ENCODE measurements around the gene PLD4.

PLD4 gene

GRCh38 chr14:104898195-104898558 is 26.5 kb upstream of the PLD4 start:
- H3K79me2 ChIP-seq (ENCODE audit: insufficient read depth, low read length): no peaks in the 10 kb centered on the region
- H3K9ac ChIP-seq (ENCODE audit: low read depth, low read length): no peak overlapping the region
- H2AFZ ChIP-seq (ENCODE audit: low read depth, low read length): no peak overlapping the region
- no peak overlapping the region for H3K4me3 ChIP-seq (ENCODE audit: low read depth in 1 of 2, low read length in 2 of 2)
- no peaks in the 10 kb centered on the region for H3K36me3 ChIP-seq (ENCODE audit: insufficient read depth, low read length)
- no peaks in the 10 kb centered on the region for H3K4me1 ChIP-seq (ENCODE audit: insufficient read depth, low read length)
- no peaks in the 10 kb centered on the region; the same call in 1 of the 2 replicates for H4K20me1 ChIP-seq (ENCODE audit: insufficient read depth, low read length)
- no peak overlapping the region for H3K4me2 ChIP-seq (ENCODE audit: insufficient read depth, low read length)
- no peak for ATAC-seq (ENCODE audit: insufficient read depth, low read depth)
- no peaks in the 10 kb centered on the region for H3K9me3 ChIP-seq (ENCODE audit: insufficient read depth, low read length, severe bottlenecking)
- no peak for DNase-seq
- no peak for TF ChIP-seq CTCF (IDR thresholded peaks at IDR 0.05; ENCODE audit: borderline replicate concordance, extremely low read depth, low read length, poor library complexity, severe bottlenecking)
- TF ChIP-seq EZH2 (IDR thresholded peaks at IDR 0.05; ENCODE audit: borderline replicate concordance, low read depth, low read length, severe bottlenecking): no peak
- no peaks in the 10 kb centered on the region for H3K27me3 ChIP-seq (ENCODE audit: insufficient read depth, low read length, poor library complexity)
- H3K27ac ChIP-seq (ENCODE audit: low read length): no peak overlapping the region

- no peak overlapping the region for H3K4me3 ChIP-seq (ENCODE audit: low read depth in 1 of 2, low read length in 2 of 2)
- H3K79me2 ChIP-seq (ENCODE audit: insufficient read depth, low read length): no peaks in the 10 kb centered on the region
- TF ChIP-seq CTCF (IDR thresholded peaks at IDR 0.05; ENCODE audit: borderline replicate concordance, extremely low read depth, low read length, poor library complexity, severe bottlenecking) (no peak), EZH2 (IDR thresholded peaks at IDR 0.05; ENCODE audit: borderline replicate concordance, low read depth, low read length, severe bottlenecking) (no peak)
- no peak overlapping the region for H3K9ac ChIP-seq (ENCODE audit: low read depth, low read length)
- H3K27ac ChIP-seq (ENCODE audit: low read length): no peak overlapping the region
- no peaks in the 10 kb centered on the region for H3K9me3 ChIP-seq (ENCODE audit: insufficient read depth, low read length, severe bottlenecking)
- no peak for ATAC-seq (ENCODE audit: insufficient read depth, low read depth)
- H4K20me1 ChIP-seq (ENCODE audit: insufficient read depth, low read length): no peaks in the 10 kb centered on the region; the same call in 1 of the 2 replicates
- H3K36me3 ChIP-seq (ENCODE audit: insufficient read depth, low read length): no peaks in the 10 kb centered on the region
- H3K27me3 ChIP-seq (ENCODE audit: insufficient read depth, low read length, poor library complexity): no peaks in the 10 kb centered on the region
- H3K4me1 ChIP-seq (ENCODE audit: insufficient read depth, low read length): no peaks in the 10 kb centered on the region
- H2AFZ ChIP-seq (ENCODE audit: low read depth, low read length): no peak overlapping the region
- no peak for DNase-seq
- H3K4me2 ChIP-seq (ENCODE audit: insufficient read depth, low read length): no peak overlapping the region
These were observed 25.7 kb upstream of the PLD4 start for GRCh38 chr14:104898870-104899510.

- Histone ChIP-seq H3K9me3 (ENCODE audit: insufficient read depth, low read length, severe bottlenecking) (no peaks in the 10 kb centered on the region), H3K79me2 (ENCODE audit: insufficient read depth, low read length) (no peaks in the 10 kb centered on the region), H2AFZ (ENCODE audit: low read depth, low read length) (no peak overlapping the region), H3K4me2 (ENCODE audit: insufficient read depth, low read length) (no peak overlapping the region), H3K36me3 (ENCODE audit: insufficient read depth, low read length) (no peaks in the 10 kb centered on the region), H3K27ac (ENCODE audit: low read length) (no peak overlapping the region), H3K9ac (ENCODE audit: low read depth, low read length) (no peak overlapping the region), H3K4me3 (ENCODE audit: low read depth in 1 of 2, low read length in 2 of 2) (no peak overlapping the region), H3K27me3 (ENCODE audit: insufficient read depth, low read length, poor library complexity) (peaks cover 4% of the 10 kb centered on the region), H4K20me1 (ENCODE audit: insufficient read depth, low read length) (no peaks in the 10 kb centered on the region; the same call in 1 of the 2 replicates), H3K4me1 (ENCODE audit: insufficient read depth, low read length) (no peaks in the 10 kb centered on the region)
- no peak for TF ChIP-seq EZH2 (IDR thresholded peaks at IDR 0.05; ENCODE audit: borderline replicate concordance, low read depth, low read length, severe bottlenecking)
- TF ChIP-seq CTCF (IDR thresholded peaks at IDR 0.05; ENCODE audit: borderline replicate concordance, extremely low read depth, low read length, poor library complexity, severe bottlenecking): no peak
- ATAC-seq (ENCODE audit: insufficient read depth, low read depth) (no peak), DNase-seq (no peak)
These were observed 24.9 kb upstream of the PLD4 start for GRCh38 chr14:104899781-104900180.
